ENCODE results near the gene GNAI3.

GNAI3 gene

GRCh38 chr1:109598156-109598555 lies 49.7 kb downstream of the GNAI3 start:
- no peaks in the 10 kb centered on the region for H4K20me1 ChIP-seq (ENCODE audit: insufficient read depth, low read length)
- no peaks in the 10 kb centered on the region for H3K4me1 ChIP-seq (ENCODE audit: insufficient read depth, low read length, severe bottlenecking)
- no peak overlapping the region for H3K4me3 ChIP-seq (ENCODE audit: low read depth, low read length, poor library complexity, severe bottlenecking)
- H2AFZ ChIP-seq (ENCODE audit: low read length) = no peak overlapping the region
- no peak overlapping the region for H3K27ac ChIP-seq (ENCODE audit: low read depth, low read length, poor library complexity, severe bottlenecking)
- no peak for TF ChIP-seq EZH2 (IDR thresholded peaks at IDR 0.05; ENCODE audit: borderline replicate concordance, low read length)
- TF ChIP-seq, protein P1, sequence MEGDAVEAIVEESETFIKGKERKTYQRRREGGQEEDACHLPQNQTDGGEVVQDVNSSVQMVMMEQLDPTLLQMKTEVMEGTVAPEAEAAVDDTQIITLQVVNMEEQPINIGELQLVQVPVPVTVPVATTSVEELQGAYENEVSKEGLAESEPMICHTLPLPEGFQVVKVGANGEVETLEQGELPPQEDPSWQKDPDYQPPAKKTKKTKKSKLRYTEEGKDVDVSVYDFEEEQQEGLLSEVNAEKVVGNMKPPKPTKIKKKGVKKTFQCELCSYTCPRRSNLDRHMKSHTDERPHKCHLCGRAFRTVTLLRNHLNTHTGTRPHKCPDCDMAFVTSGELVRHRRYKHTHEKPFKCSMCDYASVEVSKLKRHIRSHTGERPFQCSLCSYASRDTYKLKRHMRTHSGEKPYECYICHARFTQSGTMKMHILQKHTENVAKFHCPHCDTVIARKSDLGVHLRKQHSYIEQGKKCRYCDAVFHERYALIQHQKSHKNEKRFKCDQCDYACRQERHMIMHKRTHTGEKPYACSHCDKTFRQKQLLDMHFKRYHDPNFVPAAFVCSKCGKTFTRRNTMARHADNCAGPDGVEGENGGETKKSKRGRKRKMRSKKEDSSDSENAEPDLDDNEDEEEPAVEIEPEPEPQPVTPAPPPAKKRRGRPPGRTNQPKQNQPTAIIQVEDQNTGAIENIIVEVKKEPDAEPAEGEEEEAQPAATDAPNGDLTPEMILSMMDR (IDR thresholded peaks at IDR 0.05; ENCODE audit: low read length) = no peak
- H3K79me2 ChIP-seq (ENCODE audit: insufficient read depth, low read length) = no peaks in the 10 kb centered on the region
- peaks cover 24% of the 10 kb centered on the region; the same call in 1 of the 2 replicates for H3K36me3 ChIP-seq (ENCODE audit: insufficient read depth, low read length)
- no peak overlapping the region for H3K4me2 ChIP-seq (ENCODE audit: low read length)
- H3K9me2 ChIP-seq (ENCODE audit: low read depth, low read length) = no peaks in the 10 kb centered on the region
- H3F3A ChIP-seq (ENCODE audit: insufficient read depth, low read length) = no peaks in the 10 kb centered on the region
- H3K9me3 ChIP-seq (ENCODE audit: low read length) = no peaks in the 10 kb centered on the region
- no peak overlapping the region for H3K9ac ChIP-seq (ENCODE audit: low read length)
- no peaks in the 10 kb centered on the region for H3K27me3 ChIP-seq (ENCODE audit: insufficient read depth, low read length)

DNA sequence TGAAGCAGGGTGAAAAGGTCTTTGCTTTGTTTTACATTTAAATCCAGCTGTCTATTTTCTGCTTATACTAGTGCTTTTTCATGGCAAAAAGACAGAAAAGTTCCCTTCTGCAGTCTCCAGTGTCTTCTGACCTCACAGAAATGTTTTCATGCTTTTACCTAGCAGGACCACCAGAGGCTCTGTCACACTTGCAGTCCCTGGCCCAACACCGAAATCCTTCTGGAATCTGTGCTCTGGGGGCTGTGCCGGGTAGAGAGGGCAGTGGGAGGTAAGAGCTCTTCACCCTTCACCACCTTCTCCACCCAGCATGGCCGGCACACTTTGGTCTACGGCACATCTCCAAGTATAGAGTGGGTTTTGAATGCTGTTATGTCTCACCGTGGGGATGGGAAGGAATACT lies 50.2 kb downstream of the GNAI3 start:
- Histone ChIP-seq H3K9ac (ENCODE audit: low read length) (no peak overlapping the region), H3K36me3 (ENCODE audit: insufficient read depth, low read length) (peaks cover 19% of the 10 kb centered on the region; the same call in 1 of the 2 replicates), H3K9me2 (ENCODE audit: low read depth, low read length) (no peaks in the 10 kb centered on the region), H3K9me3 (ENCODE audit: low read length) (no peaks in the 10 kb centered on the region), H2AFZ (ENCODE audit: low read length) (no peak overlapping the region), H3K4me1 (ENCODE audit: insufficient read depth, low read length, severe bottlenecking) (no peaks in the 10 kb centered on the region), H3K27ac (ENCODE audit: low read depth, low read length, poor library complexity, severe bottlenecking) (no peak overlapping the region), H3K79me2 (ENCODE audit: insufficient read depth, low read length) (no peaks in the 10 kb centered on the region), H4K20me1 (ENCODE audit: insufficient read depth, low read length) (no peaks in the 10 kb centered on the region), H3F3A (ENCODE audit: insufficient read depth, low read length) (no peaks in the 10 kb centered on the region), H3K4me2 (ENCODE audit: low read length) (no peak overlapping the region), H3K4me3 (ENCODE audit: low read depth, low read length, poor library complexity, severe bottlenecking) (no peak overlapping the region), H3K27me3 (ENCODE audit: insufficient read depth, low read length) (no peaks in the 10 kb centered on the region)
- TF ChIP-seq EZH2 (IDR thresholded peaks at IDR 0.05; ENCODE audit: borderline replicate concordance, low read length) = no peak
- TF ChIP-seq, protein P1 (IDR thresholded peaks at IDR 0.05; ENCODE audit: low read length) = no peak

DNA sequence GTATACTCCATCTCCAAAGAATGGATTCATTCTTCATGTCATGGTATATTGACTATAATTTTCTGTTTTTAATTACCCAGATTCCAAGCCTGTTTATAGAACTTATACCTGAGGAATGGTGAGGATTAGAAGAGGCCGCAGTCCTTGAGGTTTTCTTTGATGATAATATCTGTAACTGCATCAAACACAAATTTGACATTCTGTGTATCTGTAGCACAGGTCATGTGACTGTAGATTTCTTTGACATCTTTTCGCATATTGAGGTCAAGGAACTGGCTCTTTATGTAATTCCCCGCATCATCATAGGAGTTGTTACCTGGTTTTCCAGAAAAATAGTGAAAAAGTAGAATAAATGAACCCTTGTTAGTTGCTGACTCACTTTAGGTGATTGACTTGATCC lies 54.8 kb downstream of the GNAI3 start:
- no peaks in the 10 kb centered on the region for H3K36me3 ChIP-seq (ENCODE audit: insufficient read depth, low read length)

More for the DNA sequence above, 54.8 kb downstream of the GNAI3 start:
- Histone ChIP-seq H3K9me3 (ENCODE audit: low read length) (no peaks in the 10 kb centered on the region), H3K79me2 (ENCODE audit: insufficient read depth, low read length) (no peaks in the 10 kb centered on the region), H3K27me3 (ENCODE audit: insufficient read depth, low read length) (no peaks in the 10 kb centered on the region), H3K4me2 (ENCODE audit: low read length) (no peak overlapping the region), H3K9me2 (ENCODE audit: low read depth, low read length) (no peaks in the 10 kb centered on the region), H3K27ac (ENCODE audit: low read depth, low read length, poor library complexity, severe bottlenecking) (no peak overlapping the region), H3K9ac (ENCODE audit: low read length) (no peak overlapping the region), H3K4me1 (ENCODE audit: insufficient read depth, low read length, severe bottlenecking) (no peaks in the 10 kb centered on the region), H3F3A (ENCODE audit: insufficient read depth, low read length) (no peaks in the 10 kb centered on the region), H3K4me3 (ENCODE audit: low read depth, low read length, poor library complexity, severe bottlenecking) (no peak overlapping the region), H2AFZ (ENCODE audit: low read length) (no peak overlapping the region), H4K20me1 (ENCODE audit: insufficient read depth, low read length) (no peaks in the 10 kb centered on the region)
- TF ChIP-seq, protein P1 (IDR thresholded peaks at IDR 0.05; ENCODE audit: low read length) = no peak
- no peak for TF ChIP-seq EZH2 (IDR thresholded peaks at IDR 0.05; ENCODE audit: borderline replicate concordance, low read length)
